NCI-H460 (cell line): ENCODE results near the gene MOGAT2. TPM values are rescaled to one million over a fixed set of nuclear protein-coding genes. Genes with fewer than 3 reads are reported as not detected.
A peak's percentile ranks its signal among the peaks of the same experiment; 100 is the strongest.
"Not testable (repeated sequence)": the region's sequence is repeated elsewhere in the genome, so short reads cannot be mapped to it uniquely, and the experiment has no call there.

Experiments used
- DNase-seq: peaks from one replicate; pipeline ENCODE4 v3.0.0-alpha.2; 2016; ENCODE audit warnings: low read depth; ENCODE audit errors: extremely low read depth
- total RNA-seq: library from RNA; depleted of rRNA; stranded (reverse); fragments of >200 nt; shearing (Covaris generic); gene quantifications from 2 replicates; pipeline ENCODE4 v1.2.3, GENCODE V29; 2014

MOGAT2 gene
- total RNA-seq, 1 experiment from 2014 or later: not detected

- DNase-seq: not testable (repeated sequence)
Measured at GRCh38 chr11:75748729-75749273, 31.2 kb downstream of the MOGAT2 start.

GRCh38 chr11:75754933-75755332, 37.3 kb downstream of the MOGAT2 start:
- not testable (repeated sequence) for DNase-seq

DNA sequence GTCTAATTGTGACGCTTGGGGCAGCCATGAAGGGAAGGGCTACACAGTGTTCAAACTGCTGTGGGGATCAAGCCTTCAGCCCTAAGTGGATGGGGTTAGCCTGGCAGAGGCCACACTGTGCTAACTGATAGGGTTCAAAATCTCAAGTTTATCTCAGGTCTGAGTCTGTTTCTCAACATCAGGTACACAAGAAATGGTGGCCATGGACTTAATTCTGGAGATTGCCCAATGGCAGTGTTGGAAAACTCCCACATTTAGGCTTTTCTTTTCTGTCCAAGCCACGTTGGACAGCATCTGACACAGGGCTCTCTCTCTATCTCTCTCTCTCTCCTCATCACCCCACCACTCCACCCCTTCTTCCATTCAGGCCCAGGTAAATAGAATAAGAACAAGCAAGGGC, 40.0 kb downstream of the MOGAT2 start:
- no peak for DNase-seq

GRCh38 chr11:75759832-75760231, 42.2 kb downstream of the MOGAT2 start:
- no peak for DNase-seq

- no peak for DNase-seq
Measured at GRCh38 chr11:75760243-75760642, 42.6 kb downstream of the MOGAT2 start.

- DNase-seq: no peak
Measured at GRCh38 chr11:75760710-75761493, 43.3 kb downstream of the MOGAT2 start.

GRCh38 chr11:75762158-75762557, 44.5 kb downstream of the MOGAT2 start:
- DNase-seq: no peak

- no peak for DNase-seq
Measured at GRCh38 chr11:75762885-75763284, 45.2 kb downstream of the MOGAT2 start.

GRCh38 chr11:75763846-75764245, 46.2 kb downstream of the MOGAT2 start:
- DNase-seq: no peak

- DNase-seq: no peak
Measured at GRCh38 chr11:75765116-75765515, 47.5 kb downstream of the MOGAT2 start.

DNA sequence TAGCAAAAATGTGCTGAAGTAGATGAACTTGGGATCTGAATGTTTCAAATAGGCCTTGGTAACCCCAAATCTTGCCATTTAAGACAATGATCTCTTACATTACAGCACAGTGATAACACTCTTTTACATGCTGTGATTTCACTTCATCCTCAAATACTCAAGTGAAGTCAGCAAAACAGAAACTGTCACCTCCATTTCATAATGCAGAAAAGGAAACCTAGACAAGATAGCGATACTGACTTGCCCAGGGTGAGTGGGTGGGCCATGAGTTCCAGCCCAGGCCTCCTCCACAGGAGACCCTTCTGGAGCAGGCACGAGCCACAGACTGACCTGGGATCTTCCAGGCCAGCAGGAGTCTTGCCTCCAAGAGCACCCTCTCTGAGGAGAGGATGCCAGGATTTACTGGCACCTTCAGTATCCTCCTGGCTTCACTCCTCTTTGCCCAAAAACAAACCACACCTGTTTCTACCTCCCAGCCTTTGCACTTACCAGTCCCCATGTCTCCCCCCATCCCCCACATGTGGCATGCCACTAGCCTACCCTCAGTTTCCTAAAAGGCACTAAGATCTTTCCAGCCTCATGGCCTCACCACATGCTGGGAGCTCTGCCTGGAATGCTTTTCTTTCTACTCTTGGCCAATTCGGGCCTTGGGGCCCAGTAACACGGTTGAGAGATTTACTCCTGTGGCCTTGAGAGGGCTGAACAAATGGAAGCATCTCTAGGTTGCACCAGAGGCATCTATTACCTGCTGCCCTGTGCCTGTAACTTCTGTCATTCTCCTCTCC, 49.0 kb downstream of the MOGAT2 start:
- DNase-seq: no peak

GRCh38 chr11:75767228-75767572, 49.6 kb downstream of the MOGAT2 start:
- no peak for DNase-seq

- no peak for DNase-seq
Measured at GRCh38 chr11:75767793-75768111, 50.1 kb downstream of the MOGAT2 start.

DNA sequence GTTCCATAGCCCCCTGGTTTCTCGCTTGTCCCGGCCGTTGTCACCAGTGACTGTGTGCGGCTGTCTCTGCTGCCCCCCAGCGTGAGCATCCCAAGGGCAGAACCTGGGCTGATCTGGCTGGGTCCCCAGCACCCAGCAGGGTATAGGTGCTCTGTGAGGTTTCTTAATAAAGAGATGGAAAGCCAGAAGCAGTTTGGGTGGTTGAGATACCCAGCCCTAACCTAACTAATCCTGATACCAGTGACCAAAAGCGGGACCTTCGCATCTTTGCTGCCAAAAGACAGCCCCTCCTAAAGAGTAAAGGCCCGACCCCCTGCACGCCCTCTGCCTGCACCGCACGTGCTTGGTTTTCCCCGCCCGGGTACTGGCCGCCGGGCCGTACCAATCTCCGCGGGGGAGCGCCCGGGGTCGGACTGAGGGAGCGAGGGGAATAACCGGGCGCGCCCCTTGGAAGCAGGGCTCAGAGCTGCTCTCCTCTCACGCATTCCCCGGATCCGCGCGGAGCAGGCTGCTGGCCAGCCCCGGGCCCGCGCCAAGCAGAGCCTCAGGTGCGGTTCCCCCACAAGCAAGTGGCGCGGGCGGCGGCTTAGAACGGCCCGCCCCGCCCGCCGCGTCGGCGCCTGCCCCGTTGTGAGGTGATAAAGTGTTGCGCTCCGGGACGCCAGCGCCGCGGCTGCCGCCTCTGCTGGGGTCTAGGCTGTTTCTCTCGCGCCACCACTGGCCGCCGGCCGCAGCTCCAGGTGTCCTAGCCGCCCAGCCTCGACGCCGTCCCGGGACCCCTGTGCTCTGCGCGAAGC, 50.7 kb downstream of the MOGAT2 start, which contains the start of gene DGAT2:
DGAT2 (plus strand) TSS at position 667 of the 797 bp plus-strand sequence. CDS start 214 bp downstream, outside the sequence.
- DNase-seq: peak; percentile 42

- DNase-seq: no peak
Measured at GRCh38 chr11:75768909-75769771, 51.5 kb downstream of the MOGAT2 start.

- DNase-seq: no peak
Measured at GRCh38 chr11:75770102-75770501, 52.5 kb downstream of the MOGAT2 start.

- DNase-seq: no peak
Measured at GRCh38 chr11:75771646-75772410, 54.2 kb downstream of the MOGAT2 start.

GRCh38 chr11:75773595-75774353, 56.1 kb downstream of the MOGAT2 start:
- no peak for DNase-seq
